ENCODE data around the gene FCHO1.

Gene FCHO1

GRCh38 chr19:17734146-17734545, 17.1 kb upstream of the FCHO1 start:
- DNase-seq, result no peak

DNA sequence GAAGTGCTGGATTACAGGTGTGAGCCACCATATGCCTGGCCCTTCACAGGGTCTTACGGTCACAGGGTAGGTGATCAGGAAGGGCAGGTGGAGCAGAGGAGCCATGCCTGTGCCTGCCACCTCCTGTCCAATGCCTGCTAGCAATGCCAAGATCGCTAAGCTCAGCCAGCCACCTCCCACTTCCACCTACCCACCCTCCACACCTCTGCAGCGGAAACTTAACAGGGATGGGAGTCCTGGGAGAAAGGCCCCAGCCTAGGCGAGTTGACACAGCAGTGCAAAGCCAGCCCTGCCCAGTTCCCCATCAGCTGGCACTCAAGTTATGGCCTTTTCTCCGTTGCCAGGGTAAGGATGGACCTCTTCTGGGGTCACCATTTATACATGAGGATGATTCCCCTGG, 15.9 kb upstream of the FCHO1 start:
- DNase-seq, result no peak

DNA sequence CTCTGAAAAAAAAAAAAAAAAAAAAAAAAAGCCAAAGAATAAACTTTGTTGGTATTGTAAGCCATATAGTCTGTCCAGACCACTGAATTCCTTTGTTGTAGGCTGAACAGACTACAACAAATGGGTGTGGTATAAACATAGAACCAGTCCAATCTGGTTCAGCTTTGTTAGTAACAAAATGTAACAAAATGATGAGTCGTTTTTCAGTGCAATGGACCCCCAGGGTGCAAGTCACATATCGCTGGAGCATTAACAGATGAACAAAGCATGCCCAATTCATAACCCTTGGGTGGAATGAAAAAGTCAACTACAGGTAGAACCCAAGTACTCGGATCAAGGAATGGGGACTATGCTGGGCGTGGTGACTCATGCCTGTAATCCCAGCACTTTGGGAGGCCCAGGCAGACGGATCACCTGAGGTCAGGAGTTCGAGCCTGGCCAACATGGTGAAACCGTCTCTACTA, 13.6 kb upstream of the FCHO1 start:
- no peak for DNase-seq

DNA sequence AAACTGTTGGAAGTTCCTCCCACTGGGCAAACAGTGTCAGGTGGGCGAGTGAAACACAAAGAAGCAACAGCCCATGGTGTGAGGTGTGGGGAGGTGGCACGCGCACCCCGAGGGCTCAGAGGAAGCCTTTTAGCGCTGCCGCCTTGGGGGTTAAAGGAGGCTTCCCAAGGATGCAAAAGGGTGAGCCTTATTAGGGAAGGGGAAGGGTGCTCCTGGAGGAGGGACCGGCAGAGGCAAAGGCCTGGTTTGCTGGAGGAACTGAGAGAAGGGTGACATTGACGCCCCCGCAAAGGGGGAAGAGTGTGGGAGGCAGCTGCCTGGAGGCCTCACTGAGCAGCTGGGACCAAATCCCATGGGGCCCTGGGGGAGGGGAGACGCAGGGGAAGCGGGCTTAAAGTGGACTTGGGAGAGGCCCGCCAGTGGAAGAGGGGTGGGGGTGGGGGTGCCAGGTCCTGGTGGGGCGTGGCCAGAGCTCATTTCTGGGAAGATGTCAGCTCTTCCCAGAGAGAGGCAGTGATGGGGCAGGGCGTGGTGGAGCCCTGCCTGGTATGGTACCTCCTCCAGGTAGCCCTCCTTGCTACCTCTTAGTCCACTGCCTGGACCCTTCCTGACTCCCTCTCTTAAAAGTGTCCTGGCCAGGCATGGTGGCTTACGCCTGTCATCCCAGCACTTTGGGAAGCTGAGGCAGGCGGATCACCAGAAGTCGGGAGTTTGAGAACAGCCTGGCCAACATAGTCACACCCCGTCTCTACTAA, 12.0 kb upstream of the FCHO1 start:
- DNase-seq, result peak in 1 of 2 donors; percentile 51

DNA sequence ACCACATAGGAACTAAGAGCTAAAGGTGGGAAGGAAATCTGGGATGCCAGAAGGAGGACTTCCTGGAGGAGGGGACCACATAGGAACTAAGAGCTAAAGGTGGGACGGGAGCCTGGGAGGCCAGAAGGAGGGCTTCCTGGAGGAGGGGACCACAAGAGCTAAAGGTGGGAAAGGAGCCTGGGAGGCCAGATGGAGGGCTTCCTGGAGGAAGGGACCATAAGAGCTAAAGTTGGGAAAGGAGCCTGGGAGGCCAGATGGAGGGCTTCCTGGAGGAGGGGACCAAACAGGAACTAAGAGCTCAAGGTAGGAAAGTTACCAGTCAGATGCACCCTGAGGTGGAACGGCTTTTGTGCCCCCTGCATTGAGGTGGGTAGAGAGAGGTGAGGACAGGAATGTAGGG, 9.8 kb upstream of the FCHO1 start:
- no peak for DNase-seq

- peak; percentile 25 to 44 for DNase-seq
Measured at GRCh38 chr19:17743874-17744580, 7.2 kb upstream of the FCHO1 start.

DNA sequence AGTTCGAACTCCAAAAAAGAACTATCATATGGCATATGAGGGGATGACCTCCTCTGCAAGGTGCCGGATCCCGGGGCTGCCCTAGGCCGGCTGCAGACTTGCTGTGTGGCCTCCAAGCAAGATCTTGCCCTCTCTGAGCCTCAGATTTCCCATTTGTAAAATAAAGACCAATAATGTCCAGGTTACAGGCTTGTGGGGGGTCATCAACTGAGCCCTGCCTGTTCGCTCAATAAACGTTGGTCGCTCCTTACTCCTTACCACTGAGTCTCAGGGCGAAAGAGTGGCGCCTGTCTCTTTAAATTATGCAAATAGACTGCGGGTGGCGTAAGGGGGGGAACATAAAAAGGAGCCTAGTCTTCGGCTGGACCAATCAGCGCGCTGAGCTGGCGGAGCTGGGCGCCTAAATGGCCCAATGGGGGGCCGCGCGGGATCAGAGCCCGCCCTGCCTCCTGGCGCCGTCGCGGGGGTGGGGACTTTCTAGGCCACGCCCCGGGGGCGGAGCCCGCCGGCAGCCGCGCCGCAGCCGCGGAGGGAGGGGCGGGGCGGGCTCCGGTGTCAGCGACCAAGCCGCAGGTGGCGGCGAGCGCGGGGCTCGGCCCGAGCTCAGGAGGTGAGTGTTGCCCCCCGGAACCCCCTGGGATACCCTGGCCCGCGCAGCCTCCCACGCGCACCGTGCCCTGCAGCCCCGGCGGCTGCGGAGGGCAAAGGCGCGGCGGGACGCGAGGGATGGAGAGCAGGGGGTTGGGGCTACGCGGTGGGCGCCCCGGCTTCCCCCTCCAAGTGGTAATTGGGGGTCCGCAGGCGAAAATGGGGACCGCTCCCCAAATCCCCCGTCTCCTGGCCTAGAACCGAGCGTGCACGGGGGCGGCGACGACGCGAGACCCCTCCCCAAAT, 3.8 kb upstream of the FCHO1 start:
- DNase-seq, result peak; percentile 96 to 97

- DNase-seq, result no peak
Measured at GRCh38 chr19:17748884-17749638, 2.2 kb upstream of the FCHO1 start.

DNA sequence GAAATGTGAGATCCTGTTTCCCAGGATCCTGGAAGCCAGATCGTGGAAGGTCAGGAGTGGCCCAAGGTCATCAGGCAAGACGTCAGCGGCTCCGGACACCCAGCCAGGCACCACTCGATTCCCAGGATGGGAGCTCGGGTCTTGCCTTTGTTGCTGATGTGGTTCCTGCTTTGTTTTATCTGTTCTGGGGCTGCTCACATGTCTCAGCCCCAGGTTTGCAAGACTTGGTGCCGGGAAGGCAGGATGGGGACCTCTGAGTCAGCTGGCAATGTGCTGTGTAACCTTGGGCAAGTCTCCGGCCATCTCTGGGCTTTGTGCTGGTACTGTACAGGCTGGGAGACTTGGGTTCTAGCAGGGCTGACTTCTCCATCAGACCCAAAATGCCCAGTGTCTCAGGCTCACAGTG, 1.4 kb upstream of the FCHO1 start:
- no peak for DNase-seq

DNA sequence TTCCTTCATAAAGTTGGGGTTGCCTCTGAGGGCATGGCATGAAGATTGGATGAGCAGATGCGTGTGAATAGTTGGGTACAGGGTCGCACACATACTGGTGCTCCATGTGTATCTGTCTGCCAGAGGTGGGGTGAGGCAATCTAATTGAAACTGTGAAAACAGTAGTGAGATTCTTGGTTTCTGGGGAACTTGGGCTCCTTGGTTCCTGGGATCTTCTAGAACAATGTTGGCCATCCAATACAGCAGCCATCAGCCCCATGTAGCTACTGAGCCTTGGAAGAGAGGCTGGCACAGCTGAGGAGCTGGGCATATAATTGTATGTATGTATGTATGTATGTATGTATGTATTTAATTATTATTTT, 616 bp downstream of the FCHO1 start:
- DNase-seq, result no peak

- no peak for DNase-seq
Measured at GRCh38 chr19:17752865-17753639, 1.8 kb downstream of the FCHO1 start.

- no peak for DNase-seq
Measured at GRCh38 chr19:17753976-17754375, 2.7 kb downstream of the FCHO1 start.

- peak in 1 of 2 donors; percentile 62 for DNase-seq
Measured at GRCh38 chr19:17754634-17755442, 3.6 kb downstream of the FCHO1 start.

DNA sequence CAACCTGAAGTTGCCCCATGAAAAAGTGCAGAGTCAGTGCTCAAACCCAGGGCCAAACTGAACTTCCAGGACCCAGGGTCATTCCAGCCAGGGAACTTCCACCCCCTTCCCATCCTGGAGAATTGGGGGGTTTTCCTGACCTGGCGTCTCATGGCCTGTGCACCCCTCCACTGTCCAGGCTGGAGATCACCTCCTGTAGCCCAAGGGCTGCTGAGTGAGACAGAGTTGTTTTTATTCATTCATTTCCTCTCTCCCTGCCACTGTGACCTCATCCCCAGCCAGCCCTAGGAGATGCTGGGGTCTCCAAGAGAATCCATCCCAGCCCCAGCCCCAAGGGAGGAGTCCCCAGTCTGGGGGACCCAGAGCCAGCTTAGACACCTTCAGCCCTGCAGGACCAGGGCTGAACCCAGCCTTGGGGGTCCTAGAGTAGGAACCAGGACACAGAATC, 4.2 kb downstream of the FCHO1 start:
- no peak for DNase-seq

- peak; percentile 48 to 70 for DNase-seq
Measured at GRCh38 chr19:17755977-17756670, 4.8 kb downstream of the FCHO1 start.

GRCh38 chr19:17757125-17757524, 5.8 kb downstream of the FCHO1 start:
- DNase-seq, result no peak

- DNase-seq, result no peak
Measured at GRCh38 chr19:17758515-17758914, 7.2 kb downstream of the FCHO1 start.

DNA sequence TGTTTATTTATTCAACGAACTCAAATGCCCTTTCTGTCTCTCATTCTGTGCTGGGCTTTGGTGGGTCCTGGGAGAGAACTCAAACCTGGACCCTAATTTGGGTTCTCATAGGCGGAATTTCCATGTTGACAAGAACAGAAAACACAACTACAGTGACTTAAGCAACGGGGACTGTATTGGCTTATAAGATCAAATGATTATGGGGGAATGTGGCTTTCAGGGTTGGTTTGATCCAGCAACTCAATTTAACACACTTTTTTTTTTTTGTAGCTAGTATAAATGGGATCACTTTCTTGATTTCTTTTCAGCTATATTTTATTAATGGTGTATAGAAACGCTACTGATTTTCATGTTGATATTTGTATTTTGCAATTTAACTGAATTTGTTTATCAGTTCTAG, 9.9 kb downstream of the FCHO1 start:
- no peak for DNase-seq

DNA sequence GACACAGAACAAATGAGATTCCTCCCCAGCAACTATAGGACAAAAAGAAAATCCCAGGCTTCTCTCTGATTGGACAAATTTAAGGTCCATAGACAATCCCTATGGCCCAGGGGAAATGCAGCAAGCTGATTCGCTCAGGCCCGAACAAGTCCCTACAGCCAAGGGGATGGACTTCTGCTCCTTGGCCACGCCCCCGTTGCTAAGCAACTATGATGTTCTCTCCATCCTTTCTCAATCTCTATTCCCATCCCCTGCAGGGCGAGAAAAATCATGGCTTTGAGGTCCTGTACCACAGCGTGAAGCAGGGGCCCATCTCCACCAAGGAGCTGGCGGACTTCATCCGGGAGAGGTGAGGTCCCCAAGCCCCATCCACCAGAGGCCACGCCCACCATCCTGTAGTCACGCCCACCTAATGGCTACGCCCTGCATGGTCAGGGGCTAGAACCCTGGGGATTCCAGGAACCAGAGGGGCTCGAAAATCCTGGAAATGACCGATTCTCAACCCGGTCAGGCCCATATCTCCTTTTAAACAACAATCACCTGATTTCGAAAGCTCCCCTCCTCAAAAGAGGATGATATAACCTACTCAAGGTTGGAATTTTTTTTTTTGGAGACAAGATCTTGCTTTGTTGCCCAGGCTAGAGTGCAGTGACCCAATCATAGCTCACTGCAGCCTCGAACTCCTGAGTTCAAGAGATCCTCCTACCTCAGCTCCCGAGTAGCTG, 11.4 kb downstream of the FCHO1 start:
- peak in 1 of 2 donors; percentile 54 for DNase-seq
